HG03025 (cell line): ENCODE results near the gene PRSS36.

Experiments used
- ATAC-seq: cut with Tn5 transposase; IDR thresholded peaks from one replicate; pipeline ENCODE4 v1.9.1; 2021; ENCODE audit warnings: mild to moderate bottlenecking, moderate library complexity; ENCODE audit not compliant: unreplicated experiment, low FRiP score

The PRSS36 gene

DNA sequence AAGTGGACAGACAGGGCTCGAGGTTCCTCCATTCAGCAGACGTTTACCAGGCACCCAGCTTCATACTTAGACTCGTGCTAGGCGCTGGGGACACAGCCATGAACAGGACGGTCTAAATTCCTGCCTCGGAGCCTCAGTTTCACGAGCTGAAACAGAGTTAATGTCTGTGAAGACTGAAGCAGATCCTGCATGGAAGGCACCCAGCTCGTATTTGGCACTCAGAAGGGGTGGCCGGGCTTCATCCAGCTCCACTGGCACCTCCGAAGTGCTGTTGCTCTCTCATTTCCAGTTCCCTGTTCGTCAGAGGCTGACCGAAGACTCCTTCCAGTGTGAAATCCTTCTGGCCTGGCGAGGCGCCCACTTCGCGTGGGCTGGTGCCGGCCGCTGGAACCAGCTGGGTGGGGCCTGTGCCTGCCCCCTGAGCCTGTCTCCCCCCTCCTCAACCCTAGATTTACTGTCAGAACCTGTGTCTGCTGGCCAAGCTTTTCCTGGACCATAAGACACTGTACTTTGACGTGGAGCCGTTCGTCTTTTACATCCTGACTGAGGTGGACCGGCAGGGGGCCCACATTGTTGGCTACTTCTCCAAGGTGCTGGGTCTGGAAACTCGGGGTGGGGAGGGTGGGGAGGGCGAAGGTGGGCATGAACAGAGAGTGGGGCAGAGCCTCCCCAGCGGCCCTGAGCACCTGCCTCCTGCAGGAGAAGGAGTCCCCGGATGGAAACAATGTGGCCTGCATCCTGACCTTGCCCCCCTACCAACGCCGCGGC, 20.1 kb downstream of the PRSS36 start:
- ATAC-seq, result no peak

- ATAC-seq, result no peak
These were observed 20.9 kb downstream of the PRSS36 start for GRCh38 chr16:31128711-31129567.

GRCh38 chr16:31127182-31127581, 22.7 kb downstream of the PRSS36 start:
- ATAC-seq, result no peak

GRCh38 chr16:31125844-31126243, 24.0 kb downstream of the PRSS36 start:
- ATAC-seq, result no peak

DNA sequence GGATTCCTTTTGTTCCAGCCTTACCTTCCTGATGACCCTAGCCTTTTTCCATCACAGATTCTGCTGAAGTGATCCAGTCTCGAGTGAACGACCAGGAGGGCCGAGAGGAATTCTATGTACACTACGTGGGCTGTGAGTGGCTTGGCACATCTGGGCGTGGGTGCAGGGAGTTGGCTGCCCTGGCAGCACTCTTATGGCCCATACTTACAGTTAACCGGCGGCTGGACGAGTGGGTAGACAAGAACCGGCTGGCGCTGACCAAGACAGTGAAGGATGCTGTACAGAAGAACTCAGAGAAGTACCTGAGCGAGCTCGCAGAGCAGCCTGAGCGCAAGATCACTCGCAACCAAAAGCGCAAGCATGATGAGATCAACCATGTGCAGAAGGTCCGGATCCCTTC, 29.7 kb downstream of the PRSS36 start:
- no peak for ATAC-seq

DNA sequence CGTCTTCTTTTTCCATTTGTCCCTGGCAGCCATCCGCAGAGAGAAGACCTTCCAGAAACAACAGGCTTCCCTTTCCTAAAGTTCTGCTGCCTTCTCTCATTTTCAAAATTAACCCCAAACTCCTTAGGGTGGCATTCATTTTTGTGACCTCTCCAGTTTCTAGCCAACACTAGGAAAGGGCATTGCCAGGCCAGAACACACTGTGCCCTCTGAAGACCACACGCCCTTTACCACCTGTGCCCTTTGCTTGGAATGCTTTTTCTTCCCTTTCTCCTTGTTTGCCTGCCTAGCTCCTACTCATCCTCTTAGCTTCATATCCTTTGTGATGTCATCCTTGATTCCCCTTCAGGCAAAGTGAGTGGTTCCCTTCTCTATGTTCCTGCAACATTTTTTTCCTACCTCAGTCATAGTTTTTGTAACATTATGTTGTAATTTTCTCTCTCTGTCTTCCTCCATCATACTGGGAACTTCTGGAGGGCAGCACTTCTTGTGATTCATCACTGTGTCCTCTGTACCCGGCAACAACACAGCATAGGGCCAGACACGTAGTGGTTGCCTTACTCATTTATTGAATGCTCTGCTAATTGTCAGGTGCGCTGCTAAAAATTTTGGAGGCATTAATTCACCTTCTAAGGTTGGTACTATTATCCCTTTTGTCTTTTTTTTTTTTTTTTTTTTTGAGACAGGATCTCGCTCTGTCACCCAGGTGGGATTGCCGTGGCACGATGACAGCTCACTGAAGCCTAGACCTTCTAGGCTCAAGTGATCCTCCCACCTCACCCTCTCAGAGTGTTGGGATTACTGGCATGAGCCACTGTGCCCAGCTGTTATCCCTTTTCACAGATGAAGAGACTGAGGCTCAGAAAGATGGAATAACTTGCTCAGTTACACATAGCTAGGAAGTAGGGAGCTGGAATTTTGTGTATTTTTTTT, 31.4 kb downstream of the PRSS36 start:
- ATAC-seq, result no peak

DNA sequence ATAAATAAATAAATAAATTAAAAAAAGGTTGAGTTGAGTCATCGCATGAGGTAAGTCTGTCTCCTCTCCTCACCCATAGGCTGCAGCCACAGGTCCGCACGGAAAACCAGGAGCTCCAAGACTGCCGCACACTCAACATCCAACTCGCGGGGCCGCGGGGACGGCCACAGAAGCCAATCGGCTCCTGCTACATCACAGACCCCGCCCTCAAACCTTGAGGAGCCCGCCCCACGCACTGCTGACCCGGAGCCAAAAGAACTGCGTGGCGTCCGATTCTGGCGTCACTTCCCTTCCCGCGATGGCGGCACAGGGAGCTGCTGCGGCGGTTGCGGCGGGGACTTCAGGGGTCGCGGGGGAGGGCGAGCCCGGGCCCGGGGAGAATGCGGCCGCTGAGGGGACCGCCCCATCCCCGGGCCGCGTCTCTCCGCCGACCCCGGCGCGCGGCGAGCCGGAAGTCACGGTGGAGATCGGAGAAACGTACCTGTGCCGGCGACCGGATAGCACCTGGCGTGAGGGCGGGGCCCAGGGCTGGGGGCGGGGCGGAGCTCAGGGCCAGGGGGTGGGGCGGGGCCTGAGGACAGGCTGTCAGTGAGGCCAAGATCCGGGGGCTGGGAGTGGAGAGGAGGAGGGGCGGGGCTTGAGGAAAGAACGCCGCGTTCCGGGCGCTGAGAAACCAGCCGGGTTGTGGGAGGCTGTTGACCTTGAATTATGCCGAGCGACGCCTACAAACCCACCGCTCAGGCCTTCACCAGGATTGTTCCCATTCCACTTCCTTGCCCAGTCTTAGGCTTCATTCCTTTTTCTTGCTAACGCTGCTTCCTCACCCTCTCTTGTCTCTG, 32.3 kb downstream of the PRSS36 start, which contains the start of gene KAT8:
TSS of gene KAT8 (plus strand) at position 281 of the 839 bp plus-strand sequence. CDS start at position 299, 18 bp downstream.
- ATAC-seq, result peak; percentile 85

DNA sequence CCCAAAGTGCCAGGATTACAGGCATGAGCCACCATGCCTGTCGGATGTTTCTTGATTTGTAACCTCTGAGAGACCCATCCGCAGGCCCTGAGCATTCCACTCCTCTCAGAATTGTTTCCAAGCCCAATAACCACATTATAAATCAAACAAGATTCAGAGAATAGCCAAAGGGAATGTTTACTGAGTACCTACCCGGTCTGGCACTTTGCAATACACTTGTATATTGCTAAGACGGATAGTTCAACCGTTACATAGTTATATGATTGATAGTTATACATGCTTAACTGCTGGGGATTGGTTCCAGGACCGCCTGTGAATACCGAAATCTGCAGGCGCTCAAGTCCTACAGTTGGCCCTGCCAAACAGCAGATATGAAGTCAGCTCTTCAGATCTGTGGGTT, 35.4 kb downstream of the PRSS36 start:
- ATAC-seq, result no peak

DNA sequence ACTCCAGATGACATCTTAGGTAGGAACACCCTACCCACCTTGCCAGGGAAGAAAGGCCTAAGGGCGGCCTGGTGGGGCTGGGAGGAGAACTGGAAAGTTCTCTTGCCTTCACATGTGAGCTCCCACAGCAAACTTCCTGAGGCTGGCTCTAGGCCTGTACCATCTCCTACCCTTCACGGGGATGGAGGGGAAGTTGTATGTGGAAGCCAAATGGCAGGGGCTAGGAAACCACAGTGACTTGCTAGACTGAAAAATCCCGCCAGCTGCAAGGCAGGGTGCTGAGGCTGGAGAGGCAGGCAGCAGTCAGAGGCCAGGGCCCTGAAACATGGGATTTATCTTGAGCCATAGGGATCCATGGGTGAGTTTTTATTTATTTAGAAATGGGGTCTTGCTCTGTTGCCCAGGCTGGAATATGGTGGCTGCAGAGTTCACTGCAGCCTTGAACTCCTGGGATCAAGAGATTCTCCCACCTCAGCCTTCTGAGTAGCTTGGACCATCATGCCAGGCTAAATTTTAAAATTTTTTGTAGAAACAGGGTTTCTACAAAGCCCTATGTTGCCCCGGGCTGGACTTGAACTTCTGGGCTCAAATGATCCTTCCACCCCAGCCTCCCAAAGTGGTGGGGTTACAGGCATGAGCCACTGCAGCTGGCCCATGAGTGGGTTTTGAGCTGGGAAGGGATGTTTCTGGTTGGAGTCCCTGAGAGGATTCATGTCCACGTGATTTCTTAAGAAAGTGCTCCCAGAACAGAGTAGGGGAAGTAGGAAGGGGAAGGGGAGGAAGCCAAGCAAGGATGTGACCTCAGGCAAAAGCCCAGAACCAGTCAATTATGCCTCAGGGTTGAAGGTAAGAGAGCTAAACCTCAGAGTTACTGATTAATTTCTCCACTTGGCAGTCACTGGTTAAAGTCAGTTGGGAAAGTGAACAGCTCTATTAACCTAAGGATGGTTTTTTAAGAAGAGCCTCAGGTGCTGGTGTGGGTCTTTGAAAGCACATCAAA, 36.4 kb downstream of the PRSS36 start:
- no peak for ATAC-seq

GRCh38 chr16:31112711-31113110, 37.2 kb downstream of the PRSS36 start:
- ATAC-seq, result no peak

DNA sequence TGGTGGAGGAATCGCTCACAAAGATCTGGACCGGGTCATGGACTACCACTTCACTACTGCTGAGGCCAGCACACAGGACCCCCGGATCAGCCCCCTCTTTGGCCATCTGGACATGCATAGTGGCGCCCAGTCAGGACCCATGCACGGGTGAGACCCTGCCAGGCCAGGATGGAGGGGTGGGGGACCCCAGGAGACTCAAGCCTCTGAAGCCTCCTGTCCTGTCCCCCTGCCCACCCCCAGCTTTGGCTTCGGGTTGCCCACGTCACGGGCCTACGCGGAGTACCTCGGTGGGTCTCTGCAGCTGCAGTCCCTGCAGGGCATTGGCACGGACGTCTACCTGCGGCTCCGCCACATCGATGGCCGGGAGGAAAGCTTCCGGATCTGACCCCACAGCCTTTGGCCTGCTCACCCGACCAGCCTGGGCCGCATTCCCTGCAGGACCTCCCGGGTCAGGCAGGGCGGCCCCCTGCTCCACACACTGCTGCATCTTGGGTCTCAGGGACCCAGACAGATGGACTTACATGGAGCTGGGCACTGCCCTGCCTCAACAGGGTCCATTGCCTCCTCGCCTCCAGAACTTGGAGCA, 37.9 kb downstream of the PRSS36 start:
- no peak for ATAC-seq

DNA sequence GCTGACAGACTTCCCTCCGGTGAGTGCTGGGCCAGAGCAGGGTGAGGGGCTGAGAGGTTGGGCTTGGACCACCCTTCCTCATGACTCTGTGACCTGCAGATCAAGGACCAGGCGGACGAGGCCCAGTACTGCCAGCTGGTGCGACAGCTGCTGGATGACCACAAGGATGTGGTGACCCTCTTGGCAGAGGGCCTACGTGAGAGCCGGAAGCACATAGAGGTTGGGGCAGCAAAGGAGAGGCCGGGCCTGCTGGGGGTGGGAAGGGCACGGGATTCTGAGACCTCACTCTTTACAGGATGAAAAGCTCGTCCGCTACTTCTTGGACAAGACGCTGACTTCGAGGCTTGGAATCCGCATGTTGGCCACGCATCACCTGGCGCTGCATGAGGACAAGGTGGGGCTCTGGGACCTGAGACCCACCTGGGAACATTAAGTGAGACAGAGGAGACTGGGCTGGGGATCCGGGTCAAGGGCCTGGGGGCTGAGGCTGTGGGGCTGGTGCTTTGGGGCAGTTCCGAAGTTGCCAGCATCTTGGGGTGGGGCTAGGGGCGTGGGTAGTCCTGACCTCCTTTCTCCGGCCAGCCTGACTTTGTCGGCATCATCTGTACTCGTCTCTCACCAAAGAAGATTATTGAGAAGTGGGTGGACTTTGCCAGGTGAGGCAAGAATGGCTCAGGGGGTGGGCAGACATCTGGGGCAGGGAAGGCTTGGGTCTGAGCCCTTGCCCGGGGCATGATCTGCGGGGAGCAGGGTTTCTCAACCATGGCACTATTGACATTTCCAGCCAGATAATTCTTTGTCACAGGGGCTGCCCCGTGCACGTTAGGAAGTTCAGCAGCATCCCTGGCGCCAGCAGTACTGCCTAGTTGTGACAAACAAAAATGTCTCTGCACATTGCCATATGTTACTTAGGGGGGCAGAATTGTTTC, 39.5 kb downstream of the PRSS36 start:
- ATAC-seq, result no peak

DNA sequence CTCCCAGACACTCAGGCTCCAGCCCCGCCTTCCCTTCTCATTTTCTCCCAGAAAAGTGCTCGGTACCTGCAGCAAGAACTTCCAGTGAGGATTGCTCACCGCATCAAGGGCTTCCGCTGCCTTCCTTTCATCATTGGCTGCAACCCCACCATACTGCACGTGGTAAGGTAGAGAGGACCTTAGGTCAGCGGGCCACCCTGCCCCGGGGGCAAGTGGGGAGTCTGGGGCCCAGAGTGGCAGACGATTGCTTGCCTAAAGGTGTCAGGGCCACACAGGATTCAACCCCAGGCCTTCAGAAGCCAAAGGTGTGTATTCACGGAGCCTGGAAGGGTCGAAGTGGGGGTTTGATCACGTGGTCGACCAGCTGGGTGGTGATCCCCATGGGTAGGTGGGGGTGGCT, 40.2 kb downstream of the PRSS36 start:
- no peak for ATAC-seq

- ATAC-seq, result no peak
These were observed 40.9 kb downstream of the PRSS36 start for GRCh38 chr16:31108794-31109558.

GRCh38 chr16:31108035-31108793, 41.7 kb downstream of the PRSS36 start, which contains the start of gene BCKDK:
Gene BCKDK (plus strand): TSS chr16:31108386. CDS start chr16:31109224, 838 bp downstream.
- ATAC-seq, result no peak
